IPS-NIHi7 (cell line): ENCODE results near the gene ASH1L.
"Not testable (repeated sequence)": the region's sequence is repeated elsewhere in the genome, so short reads cannot be mapped to it uniquely, and the experiment has no call there.

ENCODE experiments used
- DNase-seq: peaks from one replicate; pipeline ENCODE4 v3.0.0; 2012; ENCODE audit warnings: mixed read lengths; ENCODE audit errors: extremely low spot score

The ASH1L gene

DNA sequence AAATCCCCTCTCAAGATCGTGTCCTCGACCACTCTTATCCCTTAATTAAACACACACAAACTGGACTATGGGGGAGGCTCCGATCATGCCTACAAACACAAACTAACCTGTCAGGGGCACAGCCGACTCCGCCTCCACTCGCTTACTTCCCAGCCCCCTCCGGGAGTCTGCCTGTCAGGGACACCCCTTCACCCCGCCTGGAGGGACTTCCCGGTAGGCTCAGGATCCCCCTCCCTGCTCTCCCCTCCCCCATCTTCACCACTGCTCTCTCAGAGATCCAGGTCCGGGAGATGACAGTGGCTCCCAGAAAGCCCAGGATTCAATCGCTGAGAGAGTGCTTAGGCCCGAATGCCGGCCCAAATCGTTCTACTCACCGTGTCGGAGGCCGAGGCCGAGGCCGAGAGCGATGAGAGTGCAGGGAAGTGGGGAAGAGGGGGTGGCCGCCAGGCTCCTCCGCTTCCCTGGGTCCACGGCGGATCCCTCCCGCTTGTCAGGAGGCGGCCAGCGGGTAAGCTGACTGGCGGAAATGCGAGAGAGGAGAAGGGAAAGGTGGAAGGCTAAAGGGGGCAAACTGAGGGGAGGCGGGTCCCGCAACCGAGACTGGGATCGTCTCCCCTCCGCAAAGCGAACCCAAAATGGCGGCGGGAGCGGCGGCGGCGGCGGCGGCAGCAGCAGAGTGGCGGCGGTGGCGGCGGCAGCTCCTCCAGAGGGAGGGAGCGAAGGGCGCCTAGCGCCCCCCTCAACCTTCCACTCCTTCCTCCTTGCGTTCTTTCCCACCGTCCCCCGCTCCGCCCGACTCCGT, 623 bp downstream of the ASH1L start:
- DNase-seq: peak; percentile 53

DNA sequence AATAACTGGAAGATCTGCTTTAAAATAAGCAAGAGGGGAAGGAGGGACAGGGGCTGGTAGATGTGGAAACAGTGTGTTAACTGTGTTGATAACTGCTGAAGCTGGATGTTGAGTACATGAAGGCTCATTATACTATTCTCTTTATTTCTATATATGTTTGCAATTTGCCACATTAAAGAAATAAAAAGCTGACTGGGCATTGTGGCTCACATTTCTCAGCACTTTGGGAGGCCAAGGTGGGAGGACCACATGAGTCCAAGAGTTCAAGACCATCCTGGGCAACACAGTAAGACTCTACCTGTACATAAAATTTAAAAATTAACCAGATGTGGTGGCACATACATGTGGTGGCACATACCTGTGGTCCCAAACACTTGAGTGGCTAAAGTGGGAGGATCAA, 6.7 kb downstream of the ASH1L start:
- no peak for DNase-seq

DNA sequence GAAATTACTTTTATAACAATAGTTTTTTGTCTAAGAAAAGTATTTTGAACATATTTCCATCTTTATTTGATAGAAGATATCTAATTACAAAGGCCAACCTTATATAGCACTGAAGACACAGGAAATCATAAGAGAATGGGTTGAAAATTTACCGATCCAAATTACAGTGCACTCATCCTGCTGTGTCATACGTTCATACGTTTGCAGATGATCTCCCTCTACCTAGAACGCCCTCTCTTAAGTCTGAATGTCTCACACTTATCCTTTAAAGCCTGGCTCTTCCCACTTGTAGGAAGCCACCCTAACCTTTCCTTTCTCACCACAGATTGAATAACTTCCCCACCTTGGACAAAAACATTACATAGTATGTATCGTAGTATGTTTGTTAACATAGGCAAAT, 9.3 kb downstream of the ASH1L start:
- no peak for DNase-seq

DNA sequence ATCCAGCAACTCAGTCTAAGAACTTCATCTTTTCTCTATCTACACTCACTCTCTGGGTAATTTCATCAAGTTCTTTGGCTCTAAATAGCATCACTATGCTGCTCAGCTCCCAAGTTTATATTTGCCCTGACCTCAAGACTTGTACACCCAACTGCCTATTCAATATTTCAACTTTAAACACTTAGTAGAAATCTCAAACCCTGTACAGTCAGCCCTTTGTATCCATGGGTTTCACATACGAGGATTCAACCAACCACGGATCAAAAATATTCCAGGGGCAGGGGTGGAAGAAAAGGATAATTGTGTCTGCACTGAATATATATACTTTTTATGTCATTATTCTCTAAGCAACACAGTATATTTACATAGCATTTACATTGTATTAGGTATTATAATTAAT, 13.9 kb downstream of the ASH1L start:
- no peak for DNase-seq

DNA sequence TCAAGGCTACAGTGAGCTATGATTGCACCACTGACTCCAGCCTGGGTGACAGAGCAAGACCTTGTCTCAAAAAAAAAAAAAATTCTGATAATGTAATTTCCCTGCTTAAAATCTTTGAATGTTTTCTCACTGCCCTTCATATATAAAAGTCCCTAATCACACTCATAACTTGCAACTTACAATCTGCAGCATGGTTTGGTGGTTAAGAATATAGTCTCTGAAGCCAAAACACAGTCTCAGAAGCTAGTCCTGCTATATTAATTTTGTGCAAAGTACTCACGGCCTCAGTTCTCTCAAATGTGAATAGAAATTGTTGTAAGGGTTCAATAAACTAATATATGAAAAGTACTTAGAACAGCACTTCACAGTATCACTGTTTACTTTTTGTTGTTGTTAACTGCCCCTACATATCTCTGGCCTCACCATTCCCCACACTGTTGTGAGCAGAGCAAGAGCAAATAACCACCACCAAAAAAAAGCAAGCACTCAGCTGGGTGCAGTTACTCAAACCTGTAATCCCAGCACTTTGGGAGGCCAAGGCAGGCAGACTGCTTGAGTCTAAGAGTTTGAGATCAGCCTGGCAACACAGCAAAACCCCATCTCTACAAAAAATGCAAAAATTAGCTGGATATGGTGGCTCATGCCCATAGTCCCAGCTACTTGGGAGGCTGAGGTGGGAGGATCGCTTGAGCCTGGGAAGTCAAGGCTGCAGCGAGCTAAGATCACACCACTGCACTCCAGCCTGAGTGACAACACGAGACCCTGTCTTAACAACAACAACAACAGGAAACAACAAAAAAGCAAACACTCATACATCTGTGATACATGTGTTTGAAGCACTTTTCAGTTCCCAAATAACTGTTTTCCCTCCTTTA, 22.4 kb downstream of the ASH1L start:
- DNase-seq: no peak

DNA sequence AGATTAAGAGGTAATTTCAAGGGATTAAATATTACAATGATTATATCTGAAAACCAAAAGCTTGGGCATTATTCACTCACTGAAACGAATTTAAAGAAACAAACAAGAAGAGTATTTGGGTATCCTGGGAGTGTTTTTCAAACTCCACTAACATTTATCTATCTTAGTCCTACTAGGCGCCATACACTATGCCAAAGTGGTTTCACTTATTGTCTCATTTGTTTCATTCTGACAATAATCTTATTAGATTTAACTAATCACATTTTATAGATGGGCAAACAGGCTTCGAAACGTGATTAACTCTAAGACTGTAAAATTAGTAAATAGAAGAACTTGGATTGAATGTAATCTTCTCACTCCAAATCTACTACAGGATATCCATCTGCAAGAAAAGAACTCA, 25.4 kb downstream of the ASH1L start:
- DNase-seq: no peak

DNA sequence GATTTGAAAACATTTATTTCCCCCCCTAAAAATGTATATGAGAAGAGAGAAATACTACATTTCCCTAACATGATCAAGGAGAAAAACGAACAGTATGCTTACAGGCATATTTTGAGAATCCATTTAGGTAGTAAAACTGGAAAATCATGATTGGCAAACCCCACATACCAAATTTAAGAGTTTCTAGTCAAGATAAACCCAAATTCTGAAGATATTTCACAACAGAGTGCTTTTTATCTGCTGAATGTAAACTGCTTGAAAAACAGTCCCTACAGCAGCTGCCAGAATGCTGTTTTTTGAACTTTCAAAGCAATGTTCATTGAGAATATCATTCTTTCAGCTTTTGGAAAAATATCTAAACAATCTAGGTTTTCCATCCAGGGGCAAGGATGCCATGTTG, 31.0 kb downstream of the ASH1L start:
- DNase-seq: no peak

DNA sequence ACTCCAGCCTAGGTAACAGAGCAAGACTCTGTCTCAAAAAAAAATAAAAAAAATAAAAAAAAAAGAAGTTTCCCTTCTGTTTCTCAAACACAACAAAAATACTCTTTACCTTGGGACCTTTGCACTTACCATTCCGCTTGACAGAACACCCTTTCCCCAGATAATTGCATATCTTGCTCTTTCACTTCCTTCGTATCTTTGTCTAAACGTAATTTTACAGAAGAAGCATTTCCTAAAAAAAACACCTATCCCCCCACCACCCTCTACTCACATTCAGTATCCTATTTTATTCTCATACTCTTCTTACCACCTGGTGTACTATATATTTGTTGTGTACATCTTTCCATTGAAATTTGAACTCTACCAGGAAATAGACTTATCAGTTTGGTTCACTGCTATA, 32.7 kb downstream of the ASH1L start:
- DNase-seq: no peak

DNA sequence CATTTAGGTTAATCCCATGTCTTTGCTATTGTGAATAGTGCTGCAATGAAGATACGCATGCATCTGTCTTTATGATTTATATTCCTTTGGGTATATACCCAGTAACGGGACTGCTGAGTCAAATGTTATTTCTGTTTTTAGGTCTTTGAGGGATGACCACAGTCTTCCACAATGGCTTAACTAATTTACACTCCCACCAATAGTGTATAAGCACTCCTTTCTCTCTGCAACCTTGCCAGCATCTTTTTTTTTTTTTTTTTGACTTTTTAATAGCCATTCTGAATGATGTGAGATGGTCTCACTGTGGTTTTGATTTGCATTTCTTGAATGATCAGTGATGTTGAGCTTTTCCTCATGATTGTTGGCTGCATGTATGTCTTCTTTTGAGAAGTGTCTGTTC, 33.5 kb downstream of the ASH1L start:
- no peak for DNase-seq

DNA sequence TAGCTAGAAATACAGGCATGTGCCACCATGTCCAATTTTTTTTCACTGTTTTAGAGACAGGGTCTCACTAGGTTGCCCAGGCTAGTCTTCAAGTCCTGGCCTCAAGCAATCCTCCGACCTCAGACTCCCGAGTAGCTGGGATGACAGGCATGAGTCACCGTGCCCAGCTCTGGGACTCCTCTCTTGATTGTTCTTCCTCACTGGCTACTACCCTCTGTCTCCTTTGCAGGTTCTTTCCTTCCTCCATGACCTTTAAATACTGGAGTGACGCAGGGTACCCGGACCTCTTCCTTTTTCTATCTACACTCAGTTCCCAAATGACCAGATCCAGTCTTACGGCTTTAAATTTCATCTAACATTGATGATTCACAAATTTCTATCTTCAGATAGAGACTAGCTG, 34.9 kb downstream of the ASH1L start:
- no peak for DNase-seq

DNA sequence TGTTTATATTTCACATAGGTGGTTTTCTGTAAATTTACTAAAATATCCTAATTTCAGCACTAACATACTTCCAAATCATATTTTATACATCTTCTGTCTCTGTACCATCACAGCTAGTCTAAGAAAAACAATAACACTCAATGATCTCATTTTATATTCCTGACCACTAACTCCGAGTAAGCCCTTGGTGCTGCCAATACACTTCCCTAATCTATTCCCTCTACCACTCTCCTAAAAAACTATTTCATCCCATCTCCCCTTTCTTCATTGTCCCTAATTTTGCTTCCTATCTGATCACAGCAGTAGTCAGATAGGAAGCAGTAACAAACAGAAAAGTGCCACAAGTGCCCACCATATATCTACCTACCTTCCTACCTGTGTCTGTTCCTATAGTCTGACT, 36.2 kb downstream of the ASH1L start:
- DNase-seq: no peak

DNA sequence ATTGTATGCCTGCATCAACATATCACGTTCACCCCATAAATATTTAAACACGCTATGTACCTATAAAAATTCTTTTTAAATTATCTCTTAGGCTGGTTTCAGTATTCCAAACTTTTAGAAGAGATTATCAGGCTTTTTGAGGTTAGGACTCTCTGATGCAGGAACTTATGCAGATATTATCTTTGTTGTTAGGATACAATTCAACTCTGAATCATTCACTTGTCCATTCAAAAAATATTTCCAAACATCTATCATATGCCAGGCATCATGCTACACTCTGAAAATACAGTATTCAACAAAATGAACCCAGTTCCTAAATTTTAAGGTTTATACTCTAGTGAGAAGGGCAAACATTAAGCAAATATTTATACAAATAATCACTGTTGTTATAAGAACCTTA, 40.5 kb downstream of the ASH1L start:
- DNase-seq: no peak

DNA sequence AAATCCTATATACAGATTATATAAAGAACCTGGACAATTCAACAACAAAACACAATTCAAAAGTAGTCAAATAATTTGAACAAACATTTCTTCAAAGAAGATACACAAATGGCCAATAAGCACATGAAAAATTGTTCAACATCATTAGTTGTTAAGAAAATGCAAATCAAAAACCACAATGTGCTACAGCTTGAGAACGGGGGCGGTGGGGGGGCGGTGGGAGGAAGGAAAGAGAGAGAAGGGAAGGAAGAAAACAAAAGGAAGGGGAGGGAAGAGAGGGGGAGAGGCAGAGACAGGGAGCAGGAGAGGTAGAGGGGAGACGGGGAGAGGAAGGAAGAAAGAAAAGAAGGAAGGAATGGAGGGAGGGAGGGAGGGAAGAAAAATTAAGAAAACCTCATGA, 44.1 kb downstream of the ASH1L start:
- DNase-seq: no peak

DNA sequence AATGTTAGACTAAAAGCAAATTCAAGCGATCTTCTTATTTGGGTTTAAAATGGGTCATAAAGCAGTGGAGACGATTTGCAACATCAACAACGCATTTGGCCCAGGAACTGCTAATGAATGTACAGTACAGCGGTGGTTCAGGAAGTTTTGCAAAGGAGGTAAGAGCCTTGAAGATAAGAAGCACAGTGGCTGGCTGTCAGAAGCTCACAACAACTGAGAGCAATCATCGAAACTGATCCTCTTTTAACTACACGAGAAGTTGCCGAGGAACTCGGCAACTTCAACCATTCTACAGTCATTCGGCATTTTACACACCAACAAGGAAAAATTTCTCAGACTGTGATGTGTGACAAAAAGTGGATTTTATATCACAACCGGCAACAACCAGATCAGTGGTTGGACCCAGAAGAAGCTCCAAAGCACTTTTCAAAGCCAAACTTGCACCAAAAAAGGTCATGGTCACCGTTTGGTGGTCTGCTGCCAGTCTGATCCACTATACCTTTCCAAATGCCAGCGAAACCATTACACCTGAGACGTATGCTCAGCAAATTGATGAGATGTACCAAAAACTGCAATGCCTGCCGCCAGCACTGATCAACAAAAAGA, 47.9 kb downstream of the ASH1L start:
- DNase-seq: no peak

DNA sequence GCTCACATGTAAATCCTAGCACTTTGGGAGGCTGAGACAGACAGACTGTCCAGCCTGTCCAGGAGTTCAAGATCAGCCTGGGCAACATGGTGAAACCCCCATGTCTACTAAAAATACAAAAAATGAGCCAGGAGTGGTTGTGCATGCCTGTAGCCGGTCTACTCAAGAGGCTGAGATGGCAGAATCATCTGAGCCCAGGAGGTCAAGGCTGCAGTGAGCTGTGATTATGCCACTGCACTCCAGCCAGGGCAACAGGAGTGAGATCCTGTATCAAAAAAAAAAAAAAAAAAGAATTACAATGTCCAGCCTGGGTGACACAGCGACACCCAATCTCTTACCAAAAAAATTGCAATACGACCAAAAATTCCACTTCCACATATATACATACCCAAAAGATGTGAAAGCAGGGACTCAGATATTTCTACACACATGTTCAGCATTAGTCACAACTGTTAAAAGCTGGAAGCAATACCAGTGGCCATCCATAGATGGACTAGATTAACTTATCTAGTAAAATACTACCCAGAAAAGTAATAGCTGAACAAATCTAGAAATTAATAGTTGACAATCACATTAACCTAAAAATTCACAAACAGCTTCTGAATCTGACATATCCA, 49.2 kb downstream of the ASH1L start:
- DNase-seq: no peak

DNA sequence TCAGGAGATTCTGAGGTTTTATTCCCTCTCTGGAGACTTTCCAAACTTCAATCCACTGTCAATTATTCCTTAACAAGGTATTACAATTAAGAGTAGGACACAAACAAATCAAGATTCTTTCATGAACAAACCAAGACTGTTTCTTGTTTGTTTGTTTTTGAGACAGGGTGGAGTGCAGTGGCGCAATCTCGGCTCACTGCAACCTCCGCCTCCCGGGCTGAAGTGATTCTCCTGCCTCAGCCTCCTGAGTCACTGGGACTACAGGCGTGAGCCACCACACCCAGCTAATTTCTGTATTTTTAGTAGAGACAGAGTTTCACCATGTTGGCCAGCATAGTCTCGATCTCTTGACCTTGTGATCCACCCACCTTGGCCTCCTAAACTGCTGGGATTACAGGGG, 51.2 kb downstream of the ASH1L start:
- DNase-seq: not testable (repeated sequence)

DNA sequence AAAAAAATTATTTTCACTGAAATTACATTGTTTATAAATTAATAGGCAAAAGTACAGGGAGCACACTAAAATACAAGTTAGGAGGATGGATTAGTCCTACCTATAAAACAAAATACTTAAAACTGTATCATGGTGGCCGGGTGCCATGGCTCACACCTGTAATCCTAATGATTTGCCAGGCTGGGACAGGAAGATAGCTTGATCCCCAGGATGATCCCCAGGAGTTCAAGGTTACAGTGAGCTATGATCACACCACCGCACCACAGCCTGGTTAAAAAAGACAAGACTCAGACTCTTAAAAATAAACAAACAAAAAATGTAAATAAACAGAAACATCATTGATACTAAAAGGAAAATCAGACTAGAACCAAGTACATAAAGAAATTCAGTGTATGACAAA, 53.5 kb downstream of the ASH1L start:
- no peak for DNase-seq

DNA sequence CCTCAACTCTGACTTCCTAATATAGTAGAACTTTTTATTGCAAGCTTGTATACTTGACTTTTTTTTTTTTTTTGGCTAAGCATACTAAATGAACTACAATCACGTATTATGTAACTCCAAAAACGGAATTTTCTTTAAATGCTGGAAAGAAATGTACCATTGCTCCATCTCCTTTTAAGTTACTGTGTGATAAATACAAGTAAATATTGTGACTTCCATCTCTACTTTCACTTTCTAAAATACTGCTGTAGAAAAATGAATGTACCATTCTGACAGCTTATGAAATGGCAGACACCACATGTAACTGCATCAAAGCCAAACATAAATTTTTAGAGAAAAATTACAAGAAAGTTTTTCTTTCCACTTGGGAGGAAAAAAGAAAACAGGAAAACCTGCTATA, 54.7 kb downstream of the ASH1L start:
- DNase-seq: no peak

DNA sequence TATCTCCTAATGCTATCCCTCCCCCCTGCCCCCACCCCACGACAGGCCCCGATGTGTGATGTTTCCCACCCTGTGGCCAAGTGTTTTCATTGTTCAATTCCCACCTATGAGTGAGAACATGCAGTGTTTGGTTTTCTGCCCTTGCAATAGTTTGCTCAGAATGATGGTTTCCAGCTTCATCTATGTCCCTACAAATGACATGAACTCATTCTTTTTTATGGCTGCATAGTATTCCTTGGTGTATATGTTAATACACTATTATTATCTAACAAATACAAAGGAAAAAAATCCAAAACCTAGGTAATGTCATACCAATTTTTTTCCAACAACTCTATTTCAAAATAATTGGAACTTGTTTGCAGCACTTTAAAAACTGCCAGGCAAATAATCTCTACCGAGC, 56.6 kb downstream of the ASH1L start:
- not testable (repeated sequence) for DNase-seq

DNA sequence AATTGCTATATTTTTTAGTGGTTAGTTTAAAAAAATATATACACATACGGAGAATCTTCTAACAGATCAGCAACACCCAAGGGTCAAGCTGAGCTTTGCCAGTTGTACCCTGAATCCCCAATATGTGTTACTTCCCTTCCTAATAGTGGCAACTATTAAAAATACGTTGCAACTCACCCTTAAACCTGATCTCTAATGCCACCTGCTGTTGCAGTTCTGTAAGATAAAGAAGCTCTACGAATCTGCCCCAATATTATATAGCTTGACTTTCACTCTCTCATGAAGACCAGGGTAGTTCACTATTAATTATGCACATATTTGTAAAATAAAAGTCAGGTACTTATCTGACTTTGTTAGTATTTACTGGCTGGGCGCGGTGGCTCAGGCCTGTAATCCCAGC, 58.4 kb downstream of the ASH1L start:
- peak; percentile 25 for DNase-seq

DNA sequence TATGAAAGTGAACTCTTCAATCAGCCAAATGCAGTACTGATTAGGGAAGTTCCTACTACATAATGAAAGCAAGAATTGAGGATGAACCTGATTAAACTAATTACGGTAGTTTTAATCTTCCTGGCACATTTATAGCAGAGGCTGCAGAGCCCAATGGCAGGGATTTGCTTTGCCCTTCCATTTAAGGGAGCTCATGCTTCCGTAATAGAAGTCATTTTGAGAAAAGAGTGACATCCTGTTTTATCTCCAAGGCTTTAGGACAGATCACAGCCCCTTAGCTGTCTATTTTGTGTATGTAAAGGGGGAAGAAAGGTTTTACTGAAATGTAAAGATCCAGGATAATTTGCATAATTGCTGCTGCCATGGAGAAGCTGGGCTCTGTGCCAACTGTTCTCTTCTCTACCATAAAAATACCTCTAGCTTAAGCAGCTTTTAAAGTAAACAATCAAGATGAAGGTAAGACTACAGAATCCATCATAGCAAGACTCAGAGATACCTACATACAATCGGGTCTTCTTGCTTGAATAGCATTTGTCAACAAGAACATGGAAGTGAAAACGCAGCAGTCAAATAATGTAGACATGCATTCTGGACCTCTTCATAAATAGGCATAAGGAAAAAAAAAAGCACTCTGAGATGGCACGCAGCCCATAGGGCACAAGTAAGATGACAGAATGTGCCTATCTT, 62.5 kb downstream of the ASH1L start:
- no peak for DNase-seq

DNA sequence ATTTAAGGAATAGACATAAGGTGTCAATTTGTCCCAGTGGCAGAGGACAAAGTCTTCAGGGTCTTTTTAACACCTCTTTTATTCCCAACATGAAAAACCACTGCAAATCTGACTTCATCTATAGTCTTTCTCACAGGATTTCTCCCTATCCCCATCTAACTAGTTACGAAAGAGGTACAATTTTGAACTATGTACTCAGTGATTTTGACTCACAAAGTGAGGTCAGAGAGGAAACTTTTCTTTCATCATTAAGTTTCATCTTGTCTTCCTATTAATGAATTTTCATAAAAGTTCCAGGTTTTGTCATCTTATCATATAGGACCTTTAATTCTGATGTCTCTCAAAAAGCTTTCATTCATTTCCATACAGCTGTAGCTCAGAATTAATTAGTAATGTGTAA, 63.3 kb downstream of the ASH1L start:
- DNase-seq: no peak
